Measurements from ENCODE around the gene USE1. TPM values are rescaled to one million over a fixed set of nuclear protein-coding genes. Genes with fewer than 3 reads are reported as not detected.

The USE1 gene
- total and polyA plus RNA-seq, 9 of the 15 experiments (the other 6 are each of a cell fraction or from before 2014, with no cell fraction given): 17.3 to 52.4 (median 34.0) TPM

DNA sequence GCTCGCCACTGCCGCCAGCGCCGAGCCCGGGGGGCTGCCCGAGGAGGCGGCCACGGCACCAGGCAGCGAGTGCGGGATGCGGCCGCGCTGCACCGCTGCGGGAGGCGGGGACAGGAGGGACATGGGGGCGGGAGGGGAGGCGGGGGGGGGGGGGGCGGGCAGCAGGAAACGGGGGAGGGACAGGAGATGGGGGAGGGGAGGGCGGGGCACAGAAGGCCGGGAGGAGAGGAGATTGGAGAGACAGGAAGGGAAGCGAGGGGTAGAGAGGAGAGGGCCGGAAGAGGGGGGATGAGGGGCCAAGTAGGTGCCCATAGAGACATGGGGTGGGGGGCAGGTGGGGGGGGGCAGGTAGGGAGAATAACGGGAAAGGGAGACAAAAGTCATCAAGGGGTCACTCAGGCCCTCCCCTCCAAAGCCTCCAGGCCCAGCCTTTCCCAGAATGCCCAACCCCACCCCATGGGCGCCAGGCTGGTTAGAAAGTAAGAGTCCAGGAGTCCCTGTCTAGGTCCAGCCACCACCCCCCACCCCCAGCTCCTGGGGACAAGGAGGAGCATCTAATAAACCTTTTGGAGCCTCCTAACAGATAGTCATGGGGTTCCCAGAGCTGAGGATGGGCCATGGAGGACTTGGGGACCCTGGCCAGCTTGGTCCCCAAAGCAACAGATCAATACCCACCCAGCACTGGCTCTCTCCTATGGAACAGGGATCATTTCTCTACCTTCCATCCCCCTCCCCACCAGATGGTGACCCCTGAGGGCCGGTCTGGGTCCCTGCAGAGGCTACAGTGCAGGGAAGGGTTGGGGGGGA, 21.0 kb downstream of the USE1 start (continued):
- TF ChIP-seq RCOR1 (IDR thresholded peaks at IDR 0.05; ENCODE audit: borderline replicate concordance in 1 of 2, low read depth in 2 of 2, low read length in 2 of 2) (no peak), SLC30A9 (CRISPR knock-in tag; IDR thresholded peaks at IDR 0.05) (no peak)

DNA sequence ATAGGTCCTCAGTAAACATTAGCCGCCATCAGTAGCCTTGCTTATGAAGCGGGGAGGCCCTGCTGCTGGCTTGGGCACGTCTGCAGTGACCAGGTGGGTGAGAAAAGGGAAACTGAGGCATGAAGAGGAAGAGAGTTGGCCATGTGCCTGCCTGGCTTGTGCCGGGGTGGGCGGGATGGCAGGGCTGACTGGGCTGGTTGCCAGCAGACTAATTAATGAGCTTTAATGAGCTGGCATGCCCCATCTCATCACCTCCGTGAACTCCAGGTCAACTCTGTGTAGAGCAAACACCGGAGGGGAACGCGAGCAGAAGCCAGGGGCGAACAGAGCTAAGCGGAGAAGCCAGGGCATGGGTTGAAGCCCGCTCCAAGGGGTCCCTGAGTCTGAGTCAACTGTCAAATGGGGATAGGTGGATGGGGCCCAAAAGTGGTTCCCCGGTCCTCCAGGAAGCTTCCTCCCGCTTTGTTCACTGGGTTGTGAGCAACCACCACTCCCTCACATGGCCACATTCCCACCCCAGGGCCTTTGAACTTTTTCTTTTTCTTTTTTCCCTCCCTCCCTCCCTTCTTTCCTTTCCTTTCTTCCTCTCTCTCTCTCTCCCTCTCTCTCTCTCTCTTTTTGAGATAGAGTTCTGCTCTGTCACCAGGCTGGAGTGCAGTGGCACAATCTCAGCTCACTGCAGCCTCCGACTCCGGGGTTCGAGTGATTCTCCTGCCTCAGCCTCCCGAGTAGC, 21.8 kb downstream of the USE1 start:
- in situ Hi-C loops (cut with MboI): no loop called here
- POLR2A ChIA-PET: interaction anchor here (0.8 to 11.3 kb wide), 4 partner anchors 11 to 30 kb away, joined by 3 to 129 read pairs (median 8); partner anchors contain the start of genes OCEL1 and USE1
- no peaks in the 10 kb centered on the region for H3K27me3 ChIP-seq (ENCODE audit: control insufficient read depth in 2 of 2, insufficient read depth in 2 of 2, low read length in 2 of 2)
- peak overlapping the region; percentile 76; the same call in 1 of the 3 replicates for H3K27ac ChIP-seq (ENCODE audit: extremely low read depth, low read depth, low read length)
- WGBS (ENCODE audit: insufficient coverage, low coverage, missing lambda C conversion rate): 84% methylated on average over 11 of the region's 18 CpGs
- peak overlapping the region in 1 of 2 experiments; percentile 80; a peak in 2 of 4 replicates for H3K9ac ChIP-seq (ENCODE audit: insufficient read depth in 1 of 2, low read depth in 2 of 2, low read length in 2 of 2)
- no peak for FAIRE-seq
- no peak for ATAC-seq
- peaks cover 18 to 52% of the 10 kb centered on the region in 2 experiments for H3K4me1 ChIP-seq (replicated peaks in 1 of 2; ENCODE audit: control insufficient read depth in 2 of 2, insufficient read depth in 2 of 2, low read length in 2 of 2)
- no peaks in the 10 kb centered on the region for H3K9me3 ChIP-seq (replicated peaks; ENCODE audit: control insufficient read depth, insufficient read depth, low read depth, low read length)
- no TSS peak for BruUV-seq (replicated peaks)
- DNase-seq (ENCODE audit: extremely low read depth in 1 of 4, low spot score in 3 of 4): no peak
- peaks cover 65% of the 10 kb centered on the region; the same call in 2 of the 3 replicates for H3K36me3 ChIP-seq (ENCODE audit: control insufficient read depth, insufficient read depth, low read length)
- TF ChIP-seq CCNT2 (IDR thresholded peaks at IDR 0.05; ENCODE audit: borderline replicate concordance, extremely low read depth, insufficient read length, low read depth, low read length) (no peak), NFIC (IDR thresholded peaks at IDR 0.05) (peak; percentile 52), CBX3 (IDR thresholded peaks at IDR 0.05; ENCODE audit: borderline replicate concordance in 1 of 2, low read length in 2 of 2) (no peak), BCOR (IDR thresholded peaks at IDR 0.05) (0 out of 2 replicates have a peak, but pooled peaks have one; percentile 6), RBFOX2 (IDR thresholded peaks at IDR 0.05; ENCODE audit: low read depth, low read length) (peak; percentile 51)
- TF ChIP-seq, protein P1, sequence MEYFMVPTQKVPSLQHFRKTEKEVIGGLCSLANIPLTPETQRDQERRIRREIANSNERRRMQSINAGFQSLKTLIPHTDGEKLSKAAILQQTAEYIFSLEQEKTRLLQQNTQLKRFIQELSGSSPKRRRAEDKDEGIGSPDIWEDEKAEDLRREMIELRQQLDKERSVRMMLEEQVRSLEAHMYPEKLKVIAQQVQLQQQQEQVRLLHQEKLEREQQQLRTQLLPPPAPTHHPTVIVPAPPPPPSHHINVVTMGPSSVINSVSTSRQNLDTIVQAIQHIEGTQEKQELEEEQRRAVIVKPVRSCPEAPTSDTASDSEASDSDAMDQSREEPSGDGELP (CRISPR knock-in tag; IDR thresholded peaks at IDR 0.05; ENCODE audit: borderline replicate concordance): peak; percentile 35; the same call in 1 of the 2 replicates
- H2AFZ ChIP-seq (ENCODE audit: low read depth, low read length): no peak overlapping the region
- no peak overlapping the region for H3K4me2 ChIP-seq (ENCODE audit: insufficient read depth, low read length)
- CTCF ChIA-PET (ENCODE audit: low intra/inter-chr PET ratio): no interaction called here
- H3K79me2 ChIP-seq (ENCODE audit: control insufficient read depth, insufficient read depth, low read length): peaks cover 65% of the 10 kb centered on the region
- H3K9me1 ChIP-seq (ENCODE audit: control insufficient read depth, insufficient read depth, low read length): no peaks in the 10 kb centered on the region
- H4K20me1 ChIP-seq (replicated peaks; ENCODE audit: control insufficient read depth, insufficient read depth, low read length): peaks cover 6% of the 10 kb centered on the region; the same call in 1 of the 2 replicates
- intact Hi-C loops (cut with micrococcal nuclease): no loop called here
- H3K4me3 ChIP-seq: no peak overlapping the region

All from K562 (cell line).